ENCODE data around the gene EPHB3. TPM values are rescaled to one million over a fixed set of nuclear protein-coding genes. Genes with fewer than 3 reads are reported as not detected.

The EPHB3 gene
- total and polyA plus RNA-seq, 3 donors from 2014 or later: 2.0 to 2.6 (median 2.3) TPM

DNA sequence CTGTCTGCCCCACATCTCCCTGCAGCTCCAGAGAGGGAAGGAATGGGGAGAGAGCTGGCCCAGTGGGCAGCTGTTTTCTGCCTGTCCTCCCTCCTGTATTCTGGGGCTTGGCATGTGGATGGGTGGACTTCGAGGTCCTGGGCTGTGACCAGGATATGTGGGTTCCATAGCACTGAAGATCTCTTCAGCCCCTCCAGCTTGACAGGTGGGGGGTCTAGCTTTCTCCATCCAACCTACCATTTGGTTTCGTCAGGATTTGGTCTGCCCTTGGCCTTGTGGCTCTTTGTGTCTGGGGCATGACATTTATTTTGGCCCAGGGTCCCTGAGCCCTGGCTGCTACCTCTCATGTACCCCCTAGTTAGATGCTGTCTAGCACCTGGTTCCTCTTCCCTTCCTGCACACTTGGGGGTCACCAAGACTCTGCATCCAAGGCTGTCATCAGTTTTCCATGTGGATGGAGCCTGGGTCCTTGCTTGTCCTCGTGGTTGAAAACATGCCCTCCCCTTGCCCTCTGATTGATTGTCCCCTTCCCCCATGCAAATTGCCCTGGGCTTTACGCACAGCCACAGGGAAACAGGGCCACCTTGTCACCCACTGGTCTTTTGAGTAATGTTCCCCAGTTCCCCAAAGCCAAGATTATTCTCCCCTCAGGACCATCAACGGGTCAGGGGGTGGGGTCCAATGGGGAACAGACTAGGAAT, 3.2 kb downstream of the EPHB3 start:
- no peaks in the 10 kb centered on the region for H3K27me3 ChIP-seq
- H3K4me3 ChIP-seq: no peak overlapping the region
- 82 to 83% methylated on average over 5 of the region's 5 CpGs for whole genome bisulfite sequencing, 2 donors
- intact Hi-C loops (cut with DNase I; ENCODE audit: low total_unique reads): no loop called here
- H3K27ac ChIP-seq: no peak overlapping the region
- DNase-seq: no peak
- no peaks in the 10 kb centered on the region for H3K36me3 ChIP-seq (ENCODE audit: low read depth, missing control alignments)
- peaks cover 36% of the 10 kb centered on the region for H3K4me1 ChIP-seq
- TF ChIP-seq, protein P1, sequence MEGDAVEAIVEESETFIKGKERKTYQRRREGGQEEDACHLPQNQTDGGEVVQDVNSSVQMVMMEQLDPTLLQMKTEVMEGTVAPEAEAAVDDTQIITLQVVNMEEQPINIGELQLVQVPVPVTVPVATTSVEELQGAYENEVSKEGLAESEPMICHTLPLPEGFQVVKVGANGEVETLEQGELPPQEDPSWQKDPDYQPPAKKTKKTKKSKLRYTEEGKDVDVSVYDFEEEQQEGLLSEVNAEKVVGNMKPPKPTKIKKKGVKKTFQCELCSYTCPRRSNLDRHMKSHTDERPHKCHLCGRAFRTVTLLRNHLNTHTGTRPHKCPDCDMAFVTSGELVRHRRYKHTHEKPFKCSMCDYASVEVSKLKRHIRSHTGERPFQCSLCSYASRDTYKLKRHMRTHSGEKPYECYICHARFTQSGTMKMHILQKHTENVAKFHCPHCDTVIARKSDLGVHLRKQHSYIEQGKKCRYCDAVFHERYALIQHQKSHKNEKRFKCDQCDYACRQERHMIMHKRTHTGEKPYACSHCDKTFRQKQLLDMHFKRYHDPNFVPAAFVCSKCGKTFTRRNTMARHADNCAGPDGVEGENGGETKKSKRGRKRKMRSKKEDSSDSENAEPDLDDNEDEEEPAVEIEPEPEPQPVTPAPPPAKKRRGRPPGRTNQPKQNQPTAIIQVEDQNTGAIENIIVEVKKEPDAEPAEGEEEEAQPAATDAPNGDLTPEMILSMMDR (IDR thresholded peaks at IDR 0.05): no peak
- TF ChIP-seq POLR2A (IDR thresholded peaks at IDR 0.05): no peak
- H3K9me3 ChIP-seq: no peaks in the 10 kb centered on the region

DNA sequence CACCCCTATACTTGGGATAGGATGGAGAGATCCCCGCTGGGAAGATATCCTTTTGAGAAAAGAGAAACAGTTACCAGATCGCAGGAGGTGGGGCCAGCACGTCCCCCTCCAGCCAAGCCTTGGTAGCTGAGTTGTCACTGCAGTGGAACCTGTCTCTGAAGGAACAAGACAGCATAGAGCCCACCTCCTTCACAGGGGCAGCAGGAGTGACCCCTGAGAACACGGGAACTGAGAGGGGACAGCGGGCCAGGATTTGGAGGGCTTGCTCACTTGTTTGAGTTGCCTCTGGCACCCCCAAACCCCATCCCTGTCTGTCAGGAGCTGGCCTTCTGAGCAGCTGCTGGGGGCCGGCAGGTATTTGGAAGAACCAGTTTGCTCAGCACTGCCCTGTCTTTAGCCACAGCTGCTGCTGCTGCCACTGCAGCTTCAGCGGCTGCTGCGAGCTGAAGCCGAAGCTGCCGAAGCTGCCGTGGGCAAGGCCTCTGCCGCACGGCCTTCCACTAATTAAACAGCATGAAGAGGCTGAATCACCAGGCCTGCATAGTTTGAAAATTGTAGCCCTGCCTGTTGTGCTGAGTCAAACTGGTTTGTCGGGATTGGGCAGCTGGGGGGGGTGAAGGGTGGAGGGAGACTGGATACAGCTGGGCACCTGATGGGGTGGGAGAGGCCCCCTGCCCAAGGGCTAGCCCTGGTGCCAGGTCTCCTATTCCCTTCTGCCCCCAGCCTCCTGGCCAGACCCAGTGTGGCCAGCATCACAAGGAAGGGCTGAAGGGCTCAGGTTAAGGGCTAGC, 4.0 kb downstream of the EPHB3 start:
- Histone ChIP-seq H3K36me3 (ENCODE audit: low read depth, missing control alignments) (no peaks in the 10 kb centered on the region), H3K27ac (no peak overlapping the region), H3K9me3 (no peaks in the 10 kb centered on the region), H3K4me3 (no peak overlapping the region), H3K27me3 (no peaks in the 10 kb centered on the region), H3K4me1 (peaks cover 34% of the 10 kb centered on the region)
- DNase-seq: no peak
- 52 to 70% methylated on average over 3 to 14 of the region's 14 CpGs for WGBS, 2 donors
- intact Hi-C loops (cut with DNase I; ENCODE audit: low total_unique reads): no loop called here
- TF ChIP-seq POLR2A (IDR thresholded peaks at IDR 0.05): no peak
- TF ChIP-seq, protein P1 (IDR thresholded peaks at IDR 0.05): no peak

DNA sequence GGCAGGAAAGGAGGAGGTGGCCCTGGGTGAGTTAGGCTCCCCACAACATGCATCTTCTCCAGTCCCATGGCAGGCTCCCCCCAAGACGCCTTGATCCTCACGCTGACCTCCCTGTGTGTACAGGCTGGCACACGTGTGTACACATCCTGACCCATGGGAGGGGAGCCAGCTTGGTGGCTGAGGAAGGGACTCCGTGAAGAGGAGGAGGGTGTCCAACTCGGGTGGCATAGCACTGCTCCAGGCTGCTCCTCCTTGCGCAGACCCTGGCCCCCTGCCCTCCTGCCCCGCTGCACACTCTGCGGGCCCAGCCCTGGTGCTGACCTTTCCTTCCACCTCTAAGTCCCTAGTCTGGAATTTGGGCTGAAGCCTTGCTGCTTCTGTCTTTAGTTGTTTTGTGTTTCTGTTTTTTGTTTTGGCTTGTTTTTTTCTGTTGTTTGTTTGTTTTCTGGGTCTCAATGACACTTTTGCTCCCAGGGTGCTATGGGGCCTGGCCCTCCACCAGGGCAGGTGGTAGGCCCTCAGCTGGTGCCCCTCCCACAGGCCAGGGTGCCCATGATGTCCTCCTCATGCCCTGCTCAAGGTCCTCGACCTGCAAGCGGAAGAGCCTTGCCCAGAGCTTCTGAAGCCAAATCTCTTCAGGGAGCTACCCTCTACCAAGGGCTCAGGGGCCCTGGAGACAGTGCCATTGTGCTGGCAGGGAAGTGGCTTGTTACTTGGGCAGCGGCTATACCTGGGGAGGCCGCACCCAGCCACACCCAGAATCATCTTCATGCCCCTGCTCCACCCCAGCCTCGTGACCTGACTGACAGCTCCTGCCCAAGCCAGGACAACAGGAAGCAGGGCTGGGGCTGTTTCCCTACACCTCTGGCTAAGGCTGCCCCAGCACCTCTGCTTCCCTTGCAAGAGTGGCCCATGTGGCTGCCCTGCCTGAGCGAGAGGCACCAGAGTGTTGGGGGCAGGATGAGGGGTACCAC, 5.1 kb downstream of the EPHB3 start:
- Histone ChIP-seq H3K4me1 (peaks cover 27% of the 10 kb centered on the region), H3K4me3 (no peak overlapping the region), H3K27ac (no peak overlapping the region), H3K36me3 (ENCODE audit: low read depth, missing control alignments) (no peaks in the 10 kb centered on the region), H3K27me3 (no peaks in the 10 kb centered on the region), H3K9me3 (no peaks in the 10 kb centered on the region)
- DNase-seq: no peak
- intact Hi-C loops (cut with DNase I; ENCODE audit: low total_unique reads): no loop called here
- 52 to 71% methylated on average over 13 to 14 of the region's 14 CpGs for WGBS, 2 donors
- no peak for TF ChIP-seq POLR2A (IDR thresholded peaks at IDR 0.05)
- TF ChIP-seq, protein P1 (IDR thresholded peaks at IDR 0.05): no peak

DNA sequence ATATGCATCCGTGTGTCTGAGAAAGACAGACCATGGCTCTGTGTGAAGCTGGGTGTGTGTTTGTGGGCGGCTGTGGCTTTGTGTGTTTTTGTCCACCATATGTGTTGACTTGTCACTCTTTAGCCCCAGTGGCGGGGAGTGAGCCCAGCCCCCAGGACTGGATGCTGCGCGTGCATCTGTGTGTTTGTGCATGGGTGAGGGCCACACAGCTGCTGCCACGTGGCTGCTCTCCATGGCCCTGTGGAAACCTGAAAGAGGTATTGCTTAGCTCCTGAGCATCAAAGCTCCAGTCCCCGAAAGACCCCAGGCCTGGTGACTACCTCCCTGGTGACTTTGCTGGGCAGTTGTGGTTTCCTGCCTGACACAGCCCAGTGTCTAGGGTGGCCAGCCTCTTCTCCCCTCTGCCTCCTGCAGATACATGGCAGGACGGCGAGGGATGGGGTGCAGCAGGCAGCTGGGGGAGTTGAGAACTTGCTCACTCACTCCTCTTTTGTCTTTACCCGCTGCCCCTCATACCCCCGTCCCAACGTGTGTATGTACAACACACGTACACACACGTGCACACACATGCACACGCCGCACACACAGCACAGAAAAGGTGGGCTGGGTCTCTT, 6.5 kb downstream of the EPHB3 start:
- WGBS, 2 donors: 60 to 74% methylated on average over 3 to 16 of the region's 16 CpGs
- peaks cover 25% of the 10 kb centered on the region for H3K4me1 ChIP-seq
- no peaks in the 10 kb centered on the region for H3K27me3 ChIP-seq
- H3K27ac ChIP-seq: peak overlapping the region in 1 of 2 donors; percentile 73
- no peak for TF ChIP-seq POLR2A (IDR thresholded peaks at IDR 0.05)
- TF ChIP-seq, protein P1 (IDR thresholded peaks at IDR 0.05): no peak
- H3K4me3 ChIP-seq: no peak overlapping the region
- intact Hi-C loops (cut with DNase I; ENCODE audit: low total_unique reads): no loop called here
- H3K36me3 ChIP-seq (ENCODE audit: low read depth, missing control alignments): no peaks in the 10 kb centered on the region
- DNase-seq: no peak
- H3K9me3 ChIP-seq: no peaks in the 10 kb centered on the region
